Keratinocyte (primary cell): ENCODE data around the gene GCC2. TPM values are rescaled to one million over a fixed set of nuclear protein-coding genes. Genes with fewer than 3 reads are reported as not detected.
"Not testable (repeated sequence)": the region's sequence is repeated elsewhere in the genome, so short reads cannot be mapped to it uniquely, and the experiment has no call there.

Source experiments
- DNase-seq: peaks from one replicate; pipeline ENCODE4 v3.0.0-alpha.2; 2011; ENCODE audit warnings: low read depth, missing footprints, low spot score
- FAIRE-seq: peaks from 2 replicates; lab custom pipeline; 2011; peaks lifted over from hg19 to GRCh38; lab: Jason Lieb, UNC
- H2AFZ ChIP-seq: 2 replicates; pipeline ENCODE4 v1.6.0; 2012; ENCODE audit warnings: low read length, control low read depth, inconsistent platforms; ENCODE audit not compliant: control insufficient read depth
- H3K27ac ChIP-seq: 2 replicates; pipeline ENCODE4 v1.5.1; 2011; ENCODE audit warnings: low read length; ENCODE audit not compliant: control insufficient read depth, insufficient read depth
- H3K27me3 ChIP-seq: 3 replicates; pipeline ENCODE4 v1.6.0; 2011; ENCODE audit warnings: low read length; ENCODE audit not compliant: control insufficient read depth, insufficient read depth; ENCODE audit errors: extremely low read depth
- H3K36me3 ChIP-seq, 2 experiments: 2 replicates in 1 of 2; 3 replicates in 1 of 2; pipeline ENCODE4 v1.5.1; 2011; ENCODE audit warnings: low read length in 2 of 2, mild to moderate bottlenecking in 1 of 2; ENCODE audit not compliant: control insufficient read depth in 2 of 2, insufficient read depth in 2 of 2; ENCODE audit errors: extremely low read depth in 1 of 2
- H3K4me1 ChIP-seq: 3 replicates; pipeline ENCODE4 v1.5.1; 2011; ENCODE audit warnings: low read length; ENCODE audit not compliant: control insufficient read depth, insufficient read depth; ENCODE audit errors: extremely low read depth
- H3K4me2 ChIP-seq: 3 replicates; pipeline ENCODE4 v1.6.0; 2011; ENCODE audit warnings: low read depth, low read length; ENCODE audit not compliant: control insufficient read depth, insufficient read depth; ENCODE audit errors: extremely low read depth
- H3K4me3 ChIP-seq, 3 experiments: fragments of 200-600 bp in 1 of 3; sonication (generic) in 1 of 3; 2 replicates in 2 of 3; 3 replicates in 1 of 3; pipeline ENCODE4 v1.5.1; 2011 to 2016; ENCODE audit warnings: low read length in 3 of 3, mild to moderate bottlenecking in 3 of 3, control low read depth in 2 of 3, inconsistent platforms in 1 of 3, low read depth in 1 of 3, mixed read lengths in 1 of 3, mixed run types in 1 of 3, moderate library complexity in 1 of 3; ENCODE audit not compliant: control insufficient read depth in 2 of 3, insufficient read depth in 2 of 3; ENCODE audit errors: extremely low read depth in 1 of 3
- H3K79me2 ChIP-seq: 2 replicates; pipeline ENCODE4 v1.6.0; 2012; ENCODE audit warnings: low read length; ENCODE audit not compliant: control insufficient read depth, insufficient read depth
- H3K9ac ChIP-seq: 3 replicates; pipeline ENCODE4 v1.6.0; 2011; ENCODE audit warnings: low read length; ENCODE audit not compliant: control insufficient read depth, insufficient read depth; ENCODE audit errors: extremely low read depth
- H3K9me1 ChIP-seq: 3 replicates; pipeline ENCODE4 v1.6.0; 2011; ENCODE audit warnings: low read length; ENCODE audit not compliant: control insufficient read depth, insufficient read depth; ENCODE audit errors: extremely low read depth
- H3K9me3 ChIP-seq: 2 replicates; pipeline ENCODE4 v1.5.1; 2012; ENCODE audit warnings: low read depth, low read length; ENCODE audit not compliant: control insufficient read depth
- H4K20me1 ChIP-seq: 3 replicates; pipeline ENCODE4 v1.6.0; 2011; ENCODE audit warnings: low read length; ENCODE audit not compliant: control insufficient read depth, insufficient read depth; ENCODE audit errors: extremely low read depth
- CTCF ChIP-seq, 3 experiments: IDR thresholded peaks in 1 of 3; conservative IDR thresholded peaks in 1 of 3; optimal IDR thresholded peaks in 1 of 3; 2 replicates in 2 of 3; 3 replicates in 1 of 3; pipeline versions ENCODE3 to v1.5.1; 2011; ENCODE audit warnings: low read length in 3 of 3, mild to moderate bottlenecking in 3 of 3, moderate library complexity in 2 of 3, control low read depth in 1 of 3, inconsistent platforms in 1 of 3; ENCODE audit not compliant: insufficient read depth in 2 of 3; ENCODE audit errors: extremely low read depth in 1 of 3
- EZH2 ChIP-seq: IDR thresholded peaks from one replicate; pipeline ENCODE4 v1.6.1; 2012; ENCODE audit warnings: inconsistent platforms, mild to moderate bottlenecking, low read length, moderate library complexity
- dilution Hi-C: fragments of 300-500 bp; cut with MboI; formaldehyde crosslinking; loops from one replicate; pipeline ENCODE4 v1.7.0; 2020; ENCODE audit warnings: low sequenced_read_pairs; ENCODE audit not compliant: extremely low pct_ligation_motif_present
- polyA plus RNA-seq, 5 experiments: library from polyadenylated mRNA; depleted of rRNA in 3 of 5; stranded (reverse) in 3 of 5; stranded (forward) in 1 of 5; unstranded in 1 of 5; fragments of >200 nt; gene quantifications; 1 replicate in 1 of 5; 2 replicates in 3 of 5; 3 replicates in 1 of 5; pipeline versions ENCODE4 v1.2.1 to v1.2.3, GENCODE V29; 2011 to 2012; ENCODE audit warnings: missing spikeins in 2 of 5, low read depth in 1 of 5, low replicate concordance in 1 of 5

Gene GCC2
- polyA plus RNA-seq, 1 donor (not counting 4 experiments of a cell fraction or from before 2014, with no cell fraction given) = 8.4 TPM

DNA sequence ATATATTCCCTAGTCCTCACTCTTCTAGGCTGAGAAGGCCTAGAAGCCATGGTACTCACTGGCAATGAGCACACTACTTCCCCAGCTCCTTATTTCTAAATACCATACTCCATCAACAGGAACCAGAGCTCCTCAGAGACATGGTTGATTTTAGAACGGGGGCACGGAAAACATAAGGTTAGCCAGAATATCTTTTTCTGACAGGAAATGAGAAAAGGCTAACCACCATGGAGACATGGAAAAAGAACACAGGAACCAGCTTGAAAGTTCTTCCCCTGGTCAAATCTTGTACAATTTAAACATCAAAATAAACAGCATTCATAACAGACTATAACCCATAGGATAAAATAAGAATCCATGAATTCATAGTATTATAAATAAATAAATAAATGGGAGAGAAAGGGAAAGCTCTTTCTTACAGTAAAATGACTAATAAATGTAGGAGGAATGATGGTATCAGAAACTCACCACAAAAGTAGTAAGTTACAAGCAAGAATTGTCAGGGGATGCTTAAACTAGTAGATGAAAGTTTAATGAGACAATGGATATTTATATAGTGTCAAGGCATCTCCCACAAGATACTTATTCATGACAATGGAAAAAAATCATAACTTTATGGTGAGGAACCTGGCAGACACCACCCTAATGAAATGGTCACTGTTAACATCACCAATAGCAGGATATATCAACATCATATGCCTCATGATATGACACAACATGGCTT is 20.6 kb upstream of the GCC2 start:
- Histone ChIP-seq H3K9ac (no peak overlapping the region), H3K27me3 (no peaks in the 10 kb centered on the region), H3K36me3 (no peaks in the 10 kb centered on the region), H3K9me3 (no peaks in the 10 kb centered on the region), H2AFZ (no peak overlapping the region), H3K4me2 (no peak overlapping the region), H3K4me3 (no peak overlapping the region), H3K79me2 (no peaks in the 10 kb centered on the region), H3K4me1 (no peaks in the 10 kb centered on the region), H3K9me1 (no peaks in the 10 kb centered on the region), H4K20me1 (no peaks in the 10 kb centered on the region), H3K27ac (no peak overlapping the region)
- dilution Hi-C loops = no loop called here
- DNase-seq (no peak), FAIRE-seq (no peak)
- TF ChIP-seq EZH2 (no peak), CTCF (optimal IDR thresholded peaks at IDR 0.05 in 1 of 3, IDR thresholded peaks at IDR 0.05 in 1 of 3, conservative IDR thresholded peaks at IDR 0.05 in 1 of 3; ENCODE audit: extremely low read depth in 1 of 3, insufficient read depth in 2 of 3, low read length in 3 of 3) (no peak)

- H3K36me3 ChIP-seq, H3K27me3 ChIP-seq, H3K4me3 ChIP-seq, dilution Hi-C loops, H2AFZ ChIP-seq, H3K4me2 ChIP-seq, H4K20me1 ChIP-seq, H3K79me2 ChIP-seq, FAIRE-seq, H3K9ac ChIP-seq, DNase-seq, H3K27ac ChIP-seq, H3K4me1 ChIP-seq, H3K9me3 ChIP-seq, H3K9me1 ChIP-seq: not testable (repeated sequence)
Observed at GRCh38 chr2:108435578-108435977, 13.4 kb upstream of the GCC2 start.

GRCh38 chr2:108436976-108437375 is 12.0 kb upstream of the GCC2 start:
- TF ChIP-seq CTCF (optimal IDR thresholded peaks at IDR 0.05 in 1 of 3, IDR thresholded peaks at IDR 0.05 in 1 of 3, conservative IDR thresholded peaks at IDR 0.05 in 1 of 3; ENCODE audit: extremely low read depth in 1 of 3, insufficient read depth in 2 of 3, low read length in 3 of 3) = no peak
- TF ChIP-seq EZH2 = no peak
- no peak overlapping the region for H2AFZ ChIP-seq
- H3K9me1 ChIP-seq = no peaks in the 10 kb centered on the region
- DNase-seq (no peak), FAIRE-seq (no peak)
- no peak overlapping the region for H3K4me2 ChIP-seq
- no peaks in the 10 kb centered on the region for H4K20me1 ChIP-seq
- no peaks in the 10 kb centered on the region for H3K4me1 ChIP-seq
- H3K27ac ChIP-seq = no peak overlapping the region
- H3K9ac ChIP-seq = no peak overlapping the region
- H3K36me3 ChIP-seq = no peaks in the 10 kb centered on the region
- H3K27me3 ChIP-seq = no peaks in the 10 kb centered on the region
- H3K79me2 ChIP-seq = no peaks in the 10 kb centered on the region
- no peaks in the 10 kb centered on the region for H3K9me3 ChIP-seq
- no peak overlapping the region for H3K4me3 ChIP-seq
- dilution Hi-C loops = no loop called here
